NOMO-1 treated with dmso at 0.1 percent for 144 hours (cell line): Measurements from ENCODE around the gene PTPRN2.

ENCODE experiments used
- DNase-seq: peaks from one replicate; lab custom pipeline; 2025; ENCODE audit not compliant: unreplicated experiment; lab: John Stamatoyannopoulos, UW

PTPRN2 gene

GRCh38 chr7:158328376-158329013 is 259.1 kb downstream of the PTPRN2 start:
- DNase-seq, result no peak

GRCh38 chr7:158327571-158328180 is 259.9 kb downstream of the PTPRN2 start:
- no peak for DNase-seq

- DNase-seq, result no peak
These were observed 260.6 kb downstream of the PTPRN2 start for GRCh38 chr7:158327012-158327411.

GRCh38 chr7:158325530-158326381 is 261.9 kb downstream of the PTPRN2 start:
- no peak for DNase-seq

- DNase-seq, result no peak
These were observed 262.9 kb downstream of the PTPRN2 start for GRCh38 chr7:158324397-158325360.

- DNase-seq, result no peak
These were observed 263.8 kb downstream of the PTPRN2 start for GRCh38 chr7:158323741-158324396.

- DNase-seq, result no peak
These were observed 264.8 kb downstream of the PTPRN2 start for GRCh38 chr7:158322616-158323530.

- DNase-seq, result no peak
These were observed 265.5 kb downstream of the PTPRN2 start for GRCh38 chr7:158321936-158322615.

- no peak for DNase-seq
These were observed 266.4 kb downstream of the PTPRN2 start for GRCh38 chr7:158321056-158321700.

- no peak for DNase-seq
These were observed 267.3 kb downstream of the PTPRN2 start for GRCh38 chr7:158320328-158320727.

GRCh38 chr7:158318511-158318913 is 269.1 kb downstream of the PTPRN2 start:
- no peak for DNase-seq

- DNase-seq, result no peak
These were observed 270.1 kb downstream of the PTPRN2 start for GRCh38 chr7:158317238-158318205.

GRCh38 chr7:158316466-158317031 is 271.1 kb downstream of the PTPRN2 start:
- no peak for DNase-seq

GRCh38 chr7:158315881-158316280 is 271.7 kb downstream of the PTPRN2 start:
- DNase-seq, result no peak

- no peak for DNase-seq
These were observed 272.3 kb downstream of the PTPRN2 start for GRCh38 chr7:158315326-158315725.

GRCh38 chr7:158314394-158314793 is 273.2 kb downstream of the PTPRN2 start:
- no peak for DNase-seq

- DNase-seq, result no peak
These were observed 273.7 kb downstream of the PTPRN2 start for GRCh38 chr7:158313931-158314330.
